ENCODE measurements around the gene PRKAR1B.

PRKAR1B gene

GRCh38 chr7:741850-742249 is 14.8 kb upstream of the PRKAR1B start:
- H2AFZ ChIP-seq (ENCODE audit: low read length) = no peak overlapping the region
- no peak overlapping the region for H3K9ac ChIP-seq (ENCODE audit: low read length)
- peaks cover 47% of the 10 kb centered on the region for H3K36me3 ChIP-seq (ENCODE audit: insufficient read depth, low read length)
- H4K20me1 ChIP-seq (ENCODE audit: insufficient read depth, low read length) = no peaks in the 10 kb centered on the region
- H3K4me3 ChIP-seq (ENCODE audit: low read depth, low read length, poor library complexity, severe bottlenecking) = no peak overlapping the region
- H3K9me3 ChIP-seq (ENCODE audit: low read length) = no peaks in the 10 kb centered on the region
- no peak overlapping the region for H3K4me2 ChIP-seq (ENCODE audit: low read length)
- TF ChIP-seq CTCF (IDR thresholded peaks at IDR 0.05; ENCODE audit: low read length) (no peak), EZH2 (IDR thresholded peaks at IDR 0.05; ENCODE audit: borderline replicate concordance, low read length) (no peak)
- peaks cover 10% of the 10 kb centered on the region; the same call in 1 of the 2 replicates for H3K79me2 ChIP-seq (ENCODE audit: insufficient read depth, low read length)
- no peaks in the 10 kb centered on the region for H3F3A ChIP-seq (ENCODE audit: insufficient read depth, low read length)
- no peaks in the 10 kb centered on the region for H3K4me1 ChIP-seq (ENCODE audit: insufficient read depth, low read length, severe bottlenecking)
- H3K27ac ChIP-seq (ENCODE audit: low read depth, low read length, poor library complexity, severe bottlenecking) = no peak overlapping the region
- no peaks in the 10 kb centered on the region for H3K27me3 ChIP-seq (ENCODE audit: insufficient read depth, low read length)
- H3K9me2 ChIP-seq (ENCODE audit: low read depth, low read length) = no peaks in the 10 kb centered on the region

GRCh38 chr7:741191-741671 is 14.2 kb upstream of the PRKAR1B start:
- Histone ChIP-seq H3K79me2 (ENCODE audit: insufficient read depth, low read length) (peaks cover 16% of the 10 kb centered on the region), H3K4me3 (ENCODE audit: low read depth, low read length, poor library complexity, severe bottlenecking) (no peak overlapping the region), H3F3A (ENCODE audit: insufficient read depth, low read length) (no peaks in the 10 kb centered on the region), H3K4me1 (ENCODE audit: insufficient read depth, low read length, severe bottlenecking) (no peaks in the 10 kb centered on the region), H2AFZ (ENCODE audit: low read length) (no peak overlapping the region), H3K9me3 (ENCODE audit: low read length) (no peaks in the 10 kb centered on the region), H3K27ac (ENCODE audit: low read depth, low read length, poor library complexity, severe bottlenecking) (no peak overlapping the region), H3K4me2 (ENCODE audit: low read length) (no peak overlapping the region), H3K9ac (ENCODE audit: low read length) (no peak overlapping the region), H3K9me2 (ENCODE audit: low read depth, low read length) (no peaks in the 10 kb centered on the region), H4K20me1 (ENCODE audit: insufficient read depth, low read length) (no peaks in the 10 kb centered on the region), H3K27me3 (ENCODE audit: insufficient read depth, low read length) (no peaks in the 10 kb centered on the region), H3K36me3 (ENCODE audit: insufficient read depth, low read length) (peaks cover 47% of the 10 kb centered on the region)
- no peak for TF ChIP-seq EZH2 (IDR thresholded peaks at IDR 0.05; ENCODE audit: borderline replicate concordance, low read length)
- TF ChIP-seq CTCF (IDR thresholded peaks at IDR 0.05; ENCODE audit: low read length) = no peak

- H3K36me3 ChIP-seq (ENCODE audit: insufficient read depth, low read length) = peaks cover 45% of the 10 kb centered on the region
Observed at GRCh38 chr7:739983-740942, 13.2 kb upstream of the PRKAR1B start.

More at GRCh38 chr7:739983-740942, 13.2 kb upstream of the PRKAR1B start:
- no peak overlapping the region for H3K9ac ChIP-seq (ENCODE audit: low read length)
- H3K9me2 ChIP-seq (ENCODE audit: low read depth, low read length) = no peaks in the 10 kb centered on the region
- H3K4me1 ChIP-seq (ENCODE audit: insufficient read depth, low read length, severe bottlenecking) = no peaks in the 10 kb centered on the region
- H2AFZ ChIP-seq (ENCODE audit: low read length) = no peak overlapping the region
- H3F3A ChIP-seq (ENCODE audit: insufficient read depth, low read length) = no peaks in the 10 kb centered on the region
- H3K27me3 ChIP-seq (ENCODE audit: insufficient read depth, low read length) = no peaks in the 10 kb centered on the region
- H3K4me3 ChIP-seq (ENCODE audit: low read depth, low read length, poor library complexity, severe bottlenecking) = no peak overlapping the region
- H3K79me2 ChIP-seq (ENCODE audit: insufficient read depth, low read length) = peaks cover 26% of the 10 kb centered on the region
- no peaks in the 10 kb centered on the region for H4K20me1 ChIP-seq (ENCODE audit: insufficient read depth, low read length)
- no peak for TF ChIP-seq CTCF (IDR thresholded peaks at IDR 0.05; ENCODE audit: low read length)
- no peak for TF ChIP-seq EZH2 (IDR thresholded peaks at IDR 0.05; ENCODE audit: borderline replicate concordance, low read length)
- no peak overlapping the region for H3K4me2 ChIP-seq (ENCODE audit: low read length)
- no peak overlapping the region for H3K27ac ChIP-seq (ENCODE audit: low read depth, low read length, poor library complexity, severe bottlenecking)
- H3K9me3 ChIP-seq (ENCODE audit: low read length) = 0 out of 2 replicates have a peak, but pooled peaks cover under 1% of the 10 kb centered on the region

All from OCI-LY1 (cell line).